H9 (cell line): ENCODE data around the gene CACNA1A. TPM values are rescaled to one million over a fixed set of nuclear protein-coding genes. Genes with fewer than 3 reads are reported as not detected.

Experiments
- DNase-seq: peaks from one replicate; pipeline ENCODE4 v3.0.0-alpha.2; 2017
- H2AFZ ChIP-seq: one replicate; pipeline ENCODE4 v1.6.1; 2013; ENCODE audit warnings: mild to moderate bottlenecking, low read length, control low read depth, moderate library complexity
- H2AK5ac ChIP-seq: 2 replicates; pipeline ENCODE4 v1.6.1; 2013; ENCODE audit warnings: low read length, control low read depth, mixed read lengths; ENCODE audit not compliant: insufficient read length
- H2BK120ac ChIP-seq: one replicate; pipeline ENCODE4 v1.6.1; 2013; ENCODE audit warnings: low read depth, mild to moderate bottlenecking, low read length, control low read depth, inconsistent platforms; ENCODE audit not compliant: poor library complexity, severe bottlenecking
- H2BK12ac ChIP-seq: 2 replicates; pipeline ENCODE4 v1.6.1; 2013; ENCODE audit warnings: low read length, control low read depth, mixed read lengths, low read depth; ENCODE audit not compliant: insufficient read length
- H2BK15ac ChIP-seq: 2 replicates; pipeline ENCODE4 v1.6.1; 2013; ENCODE audit warnings: low read depth, low read length, control low read depth
- H2BK20ac ChIP-seq: one replicate; pipeline ENCODE4 v1.6.1; 2013; ENCODE audit warnings: low read depth, mild to moderate bottlenecking, low read length, control low read depth, inconsistent platforms; ENCODE audit not compliant: poor library complexity, severe bottlenecking
- H2BK5ac ChIP-seq: 2 replicates; pipeline ENCODE4 v1.6.1; 2013; ENCODE audit warnings: low read length, control low read depth, mixed read lengths; ENCODE audit not compliant: insufficient read length
- H3K14ac ChIP-seq: 2 replicates; pipeline ENCODE4 v1.6.1; 2013; ENCODE audit warnings: low read length, control low read depth; ENCODE audit not compliant: insufficient read depth
- H3K18ac ChIP-seq: 2 replicates; pipeline ENCODE4 v1.6.1; 2013; ENCODE audit warnings: low read depth, mild to moderate bottlenecking, mixed read lengths, low read length, control low read depth; ENCODE audit not compliant: insufficient read length
- H3K23ac ChIP-seq: 2 replicates; pipeline ENCODE4 v1.6.1; 2013; ENCODE audit warnings: low read length, control low read depth, mixed read lengths, low read depth; ENCODE audit not compliant: insufficient read length
- H3K23me2 ChIP-seq: 2 replicates; pipeline ENCODE4 v1.6.1; 2013; ENCODE audit warnings: low read depth, mild to moderate bottlenecking, mixed read lengths, low read length, control low read depth; ENCODE audit not compliant: insufficient read length, poor library complexity, severe bottlenecking
- H3K27ac ChIP-seq: 2 replicates; pipeline ENCODE4 v1.5.1; 2013; ENCODE audit warnings: low read length, control low read depth, mixed read lengths, low read depth; ENCODE audit not compliant: insufficient read length
- H3K27me3 ChIP-seq: 2 replicates; pipeline ENCODE4 v1.6.1; 2013; ENCODE audit warnings: low read length, control low read depth, inconsistent platforms; ENCODE audit not compliant: insufficient read depth
- H3K4ac ChIP-seq: 2 replicates; pipeline ENCODE4 v1.6.1; 2013; ENCODE audit warnings: low read depth, mild to moderate bottlenecking, control low read depth, inconsistent platforms, low read length, moderate library complexity
- H3K4me1 ChIP-seq: 2 replicates; pipeline ENCODE4 v1.6.1; 2013; ENCODE audit warnings: low read length, control low read depth, inconsistent platforms; ENCODE audit not compliant: insufficient read depth
- H3K4me2 ChIP-seq: 2 replicates; pipeline ENCODE4 v1.6.1; 2013; ENCODE audit warnings: low read length, control low read depth, mixed read lengths; ENCODE audit not compliant: insufficient read length, insufficient read depth
- H3K56ac ChIP-seq: 2 replicates; pipeline ENCODE4 v1.6.1; 2013; ENCODE audit warnings: low read depth, mild to moderate bottlenecking, mixed read lengths, low read length, control low read depth; ENCODE audit not compliant: insufficient read length
- H3K79me1 ChIP-seq: 2 replicates; pipeline ENCODE4 v1.6.1; 2013; ENCODE audit warnings: low read depth, mild to moderate bottlenecking, moderate library complexity, low read length, control low read depth, inconsistent platforms; ENCODE audit not compliant: insufficient read depth, poor library complexity, severe bottlenecking
- H3K79me2 ChIP-seq: 2 replicates; pipeline ENCODE4 v1.6.1; 2013; ENCODE audit warnings: low read length, control low read depth, inconsistent platforms; ENCODE audit not compliant: insufficient read depth
- H3K9ac ChIP-seq: 2 replicates; pipeline ENCODE4 v1.6.1; 2013; ENCODE audit warnings: low read length, control low read depth, mixed read lengths; ENCODE audit not compliant: insufficient read length; ENCODE audit errors: extremely low read depth
- H3K9me3 ChIP-seq: one replicate; pipeline ENCODE4 v1.6.1; 2013; ENCODE audit warnings: low read depth, low read length, inconsistent platforms; ENCODE audit not compliant: control insufficient read depth
- H3T11ph ChIP-seq: one replicate; pipeline ENCODE4 v1.6.1; 2013; ENCODE audit warnings: mild to moderate bottlenecking, low read length, control low read depth, inconsistent platforms
- H4K20me1 ChIP-seq: one replicate; pipeline ENCODE4 v1.6.1; 2013; ENCODE audit not compliant: control insufficient read depth, insufficient read length, insufficient read depth
- H4K5ac ChIP-seq: 2 replicates; pipeline ENCODE4 v1.6.1; 2013; ENCODE audit warnings: low read depth, mild to moderate bottlenecking, mixed read lengths, low read length, control low read depth; ENCODE audit not compliant: insufficient read length
- H4K8ac ChIP-seq: replicated peaks from 2 replicates; pipeline ENCODE4 v1.6.1; 2013; ENCODE audit warnings: low read length, control low read depth, mixed read lengths, low read depth; ENCODE audit not compliant: insufficient read length
- H4K91ac ChIP-seq: 2 replicates; pipeline ENCODE4 v1.6.1; 2013; ENCODE audit warnings: low read depth, mild to moderate bottlenecking, moderate library complexity, mixed read lengths, low read length, control low read depth; ENCODE audit not compliant: insufficient read length
- H3K27ac Mint-ChIP-seq, 3 experiments: 2 replicates in 2 of 3; 3 replicates in 1 of 3; pipeline ENCODE4 v1.8.0; 2020 to 2021; ENCODE audit warnings: mixed read lengths in 3 of 3, mild to moderate bottlenecking in 1 of 3, moderate library complexity in 1 of 3
- H3K27me3 Mint-ChIP-seq: 2 replicates; pipeline ENCODE4 v1.8.0; 2021; ENCODE audit warnings: low read depth, mild to moderate bottlenecking, moderate library complexity, mixed read lengths
- H3K36me3 Mint-ChIP-seq, 3 experiments: 2 replicates in 2 of 3; 3 replicates in 1 of 3; pipeline ENCODE4 v1.8.0; 2020 to 2021; ENCODE audit warnings: low read depth in 3 of 3, mixed read lengths in 3 of 3; ENCODE audit not compliant: insufficient read depth in 1 of 3
- H3K4me1 Mint-ChIP-seq, 2 experiments: 2 replicates each; pipeline ENCODE4 v1.8.0; 2020; ENCODE audit warnings: mixed read lengths in 2 of 2
- H3K4me3 Mint-ChIP-seq, 2 experiments: 2 replicates in 1 of 2; 3 replicates in 1 of 2; pipeline ENCODE4 v1.8.0; 2020 to 2021; ENCODE audit warnings: mild to moderate bottlenecking in 2 of 2, mixed read lengths in 2 of 2, moderate library complexity in 1 of 2
- H3K9me3 Mint-ChIP-seq, 2 experiments: 2 replicates in 1 of 2; 3 replicates in 1 of 2; pipeline ENCODE4 v1.8.0; 2020; ENCODE audit warnings: mild to moderate bottlenecking in 2 of 2, mixed read lengths in 2 of 2, moderate library complexity in 1 of 2
- WGBS: extraction: QIAGEN DNeasy Blood & Tissue Kit; methylation state at CpG from one replicate; pipeline ENCODE4 v1.1.7; 2013; ENCODE audit warnings: missing lambda C conversion rate, low lambda C conversion rate, mixed read lengths; ENCODE audit not compliant: insufficient read length; ENCODE audit errors: extremely low coverage; 5-methylcytosine and 5-hydroxymethylcytosine counted together
- total RNA-seq: library from RNA; stranded (reverse); gene quantifications from 2 replicates; pipeline ENCODE4 v1.2.1, GENCODE V29; 2021
- TF ChIP-seq, protein P1 (sequence below): fragments of 200-600 bp; sonication (generic); conservative IDR thresholded peaks from 3 replicates; pipeline ENCODE4 v1.8.0; 2021; ENCODE audit warnings: antibody characterized with exemption, mild to moderate bottlenecking

CACNA1A gene
- total RNA-seq, 1 experiment from 2014 or later: 8.0 TPM

DNA sequence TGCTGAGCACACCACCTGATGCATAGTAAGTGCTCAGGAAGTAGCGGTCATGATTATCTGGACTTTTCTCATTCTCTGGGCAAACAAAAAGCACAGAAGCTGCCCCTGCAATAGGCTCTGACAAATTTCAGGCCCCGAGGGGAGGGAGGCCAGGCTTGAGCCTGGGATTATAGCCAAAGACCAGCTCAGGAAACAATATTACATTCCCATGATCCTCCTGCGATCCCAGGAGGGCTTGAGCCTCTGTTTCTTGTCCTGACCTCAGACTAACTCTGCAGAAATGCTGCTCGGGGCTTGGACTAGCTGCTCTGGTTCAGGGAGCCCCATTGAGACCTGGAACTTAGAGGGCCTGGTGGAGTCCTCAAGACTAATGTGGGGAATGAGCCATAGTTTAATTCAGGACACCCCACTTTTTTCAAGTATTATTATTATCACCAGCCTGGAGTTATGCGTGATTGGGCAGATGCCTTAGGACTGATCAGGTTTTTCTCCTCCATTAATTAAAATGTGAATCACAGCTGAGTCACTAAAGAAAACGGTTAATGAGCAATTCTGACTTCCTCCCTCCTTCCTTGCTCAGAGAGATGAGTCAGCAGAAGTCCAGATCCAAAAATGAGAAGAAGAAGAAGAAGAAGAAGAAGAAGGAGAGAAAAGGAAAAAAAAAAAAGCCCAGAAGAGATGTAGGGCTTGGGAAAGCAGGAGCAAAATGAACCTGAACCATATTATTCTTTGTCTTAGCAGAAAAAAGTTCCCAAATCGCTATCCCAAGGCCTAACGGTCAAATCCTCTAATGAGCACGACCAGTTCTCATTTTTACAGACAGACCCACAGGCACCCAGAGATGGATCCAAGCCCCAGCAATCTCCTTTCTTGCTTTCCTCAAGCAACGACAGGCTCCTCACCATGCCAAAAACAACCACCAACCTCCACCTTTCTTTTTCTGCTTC is 107.2 kb downstream of the CACNA1A start:
- peak overlapping the region in 1 of 3 experiments; percentile 30; a peak in 2 of 7 replicates for H3K27ac Mint-ChIP-seq
- WGBS: no CpG with 5 or more reads among the region's 10 CpGs
- Histone ChIP-seq H2BK20ac (no peak overlapping the region), H3K27me3 (no peaks in the 10 kb centered on the region), H3K79me2 (no peaks in the 10 kb centered on the region), H3K18ac (no peak overlapping the region), H4K91ac (no peak overlapping the region), H3K79me1 (no peaks in the 10 kb centered on the region), H3T11ph (no peak overlapping the region), H3K9ac (no peak overlapping the region), H3K4me2 (no peak overlapping the region), H3K4me1 (peaks cover 7% of the 10 kb centered on the region), H2BK5ac (no peak overlapping the region), H2BK15ac (0 out of 2 replicates have a peak overlapping the region, but pooled peaks have one; percentile 95), H3K14ac (no peak overlapping the region), H4K8ac (no peak overlapping the region), H3K56ac (no peak overlapping the region), H4K20me1 (no peaks in the 10 kb centered on the region), H4K5ac (no peak overlapping the region), H3K9me3 (no peaks in the 10 kb centered on the region), H3K23me2 (no peaks in the 10 kb centered on the region), H2BK12ac (peak overlapping the region; percentile 84), H3K23ac (no peak overlapping the region), H3K27ac (no peak overlapping the region), H2AFZ (no peak overlapping the region), H2AK5ac (no peak overlapping the region), H3K4ac (no peak overlapping the region), H2BK120ac (no peak overlapping the region)
- H3K9me3 Mint-ChIP-seq: peaks cover 0 to 6% of the 10 kb centered on the region in 2 experiments; a peak in 1 of 5 replicates
- TF ChIP-seq, protein P1, sequence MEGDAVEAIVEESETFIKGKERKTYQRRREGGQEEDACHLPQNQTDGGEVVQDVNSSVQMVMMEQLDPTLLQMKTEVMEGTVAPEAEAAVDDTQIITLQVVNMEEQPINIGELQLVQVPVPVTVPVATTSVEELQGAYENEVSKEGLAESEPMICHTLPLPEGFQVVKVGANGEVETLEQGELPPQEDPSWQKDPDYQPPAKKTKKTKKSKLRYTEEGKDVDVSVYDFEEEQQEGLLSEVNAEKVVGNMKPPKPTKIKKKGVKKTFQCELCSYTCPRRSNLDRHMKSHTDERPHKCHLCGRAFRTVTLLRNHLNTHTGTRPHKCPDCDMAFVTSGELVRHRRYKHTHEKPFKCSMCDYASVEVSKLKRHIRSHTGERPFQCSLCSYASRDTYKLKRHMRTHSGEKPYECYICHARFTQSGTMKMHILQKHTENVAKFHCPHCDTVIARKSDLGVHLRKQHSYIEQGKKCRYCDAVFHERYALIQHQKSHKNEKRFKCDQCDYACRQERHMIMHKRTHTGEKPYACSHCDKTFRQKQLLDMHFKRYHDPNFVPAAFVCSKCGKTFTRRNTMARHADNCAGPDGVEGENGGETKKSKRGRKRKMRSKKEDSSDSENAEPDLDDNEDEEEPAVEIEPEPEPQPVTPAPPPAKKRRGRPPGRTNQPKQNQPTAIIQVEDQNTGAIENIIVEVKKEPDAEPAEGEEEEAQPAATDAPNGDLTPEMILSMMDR: no peak
- H3K4me3 Mint-ChIP-seq: no peak overlapping the region
- DNase-seq: no peak
- H3K27me3 Mint-ChIP-seq: peaks cover 17% of the 10 kb centered on the region
- H3K36me3 Mint-ChIP-seq: peaks cover 0 to 6% (median 0%) of the 10 kb centered on the region in 3 experiments; a peak in 2 of 7 replicates
- peaks cover 7 to 15% of the 10 kb centered on the region in 2 experiments; a peak in 3 of 4 replicates for H3K4me1 Mint-ChIP-seq
